ENCODE results near the gene ZCWPW1.

The ZCWPW1 gene, protein sequence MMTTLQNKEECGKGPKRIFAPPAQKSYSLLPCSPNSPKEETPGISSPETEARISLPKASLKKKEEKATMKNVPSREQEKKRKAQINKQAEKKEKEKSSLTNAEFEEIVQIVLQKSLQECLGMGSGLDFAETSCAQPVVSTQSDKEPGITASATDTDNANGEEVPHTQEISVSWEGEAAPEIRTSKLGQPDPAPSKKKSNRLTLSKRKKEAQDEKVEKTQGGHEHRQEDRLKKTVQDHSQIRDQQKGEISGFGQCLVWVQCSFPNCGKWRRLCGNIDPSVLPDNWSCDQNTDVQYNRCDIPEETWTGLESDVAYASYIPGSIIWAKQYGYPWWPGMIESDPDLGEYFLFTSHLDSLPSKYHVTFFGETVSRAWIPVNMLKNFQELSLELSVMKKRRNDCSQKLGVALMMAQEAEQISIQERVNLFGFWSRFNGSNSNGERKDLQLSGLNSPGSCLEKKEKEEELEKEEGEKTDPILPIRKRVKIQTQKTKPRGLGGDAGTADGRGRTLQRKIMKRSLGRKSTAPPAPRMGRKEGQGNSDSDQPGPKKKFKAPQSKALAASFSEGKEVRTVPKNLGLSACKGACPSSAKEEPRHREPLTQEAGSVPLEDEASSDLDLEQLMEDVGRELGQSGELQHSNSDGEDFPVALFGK

DNA sequence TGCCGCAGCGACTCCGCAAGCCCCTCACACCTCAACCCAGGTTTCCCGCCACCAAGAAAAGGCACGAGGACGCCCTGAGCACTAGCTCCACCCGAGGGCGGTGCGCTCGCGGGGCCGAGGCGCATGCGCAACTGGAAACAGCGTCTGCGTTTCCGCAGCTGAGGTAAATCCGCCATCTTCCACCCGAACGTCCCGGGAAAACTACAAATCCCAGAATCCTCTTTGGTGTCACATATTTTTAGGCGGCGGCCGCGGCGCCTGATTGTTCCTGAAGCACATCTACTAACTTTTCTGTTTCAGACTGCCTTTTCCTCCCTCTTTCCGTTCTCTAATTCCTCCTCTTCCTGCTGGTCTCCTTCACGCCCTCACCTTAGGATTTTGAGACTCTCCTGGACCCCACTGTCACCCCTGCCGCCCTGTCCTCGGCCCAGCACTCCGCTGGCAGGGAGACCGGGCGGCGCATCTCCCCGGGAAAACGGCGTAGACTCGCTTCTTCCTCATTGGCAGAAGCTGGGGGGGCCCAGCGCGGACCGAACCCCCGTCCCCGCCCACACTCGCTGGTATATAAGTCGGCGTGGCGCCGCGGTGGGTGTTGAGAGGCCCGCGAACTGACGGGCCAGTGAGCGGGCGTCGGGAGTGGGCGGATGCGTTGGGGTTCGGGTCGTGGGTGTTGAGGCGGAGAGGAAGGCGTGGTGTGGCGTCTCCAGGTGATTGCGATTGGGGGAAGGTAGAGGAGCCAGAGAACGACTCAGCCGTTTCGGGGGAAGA is at the start of gene ZCWPW1:
Gene ZCWPW1 (minus strand): TSS at position 505 of the 768 bp plus-strand sequence. CDS start 8,054 bp downstream, outside the sequence.
- Mint-ChIP-seq H3K36me3 (ENCODE audit: low read depth) (peaks cover 25% of the 10 kb centered on the region), H3K4me3 (peak within 1 kb of the TSS; percentile 96), H3K9me3 (peaks cover 4% of the 10 kb centered on the region), H3K27me3 (ENCODE audit: low read depth) (peaks cover 26% of the 10 kb centered on the region), H3K27ac (peak within 1 kb of the TSS; percentile 100), H3K4me1 (ENCODE audit: low read depth) (peaks cover 24% of the 10 kb centered on the region)
- DNase-seq (ENCODE audit: low spot score) = peak; percentile 95

DNA sequence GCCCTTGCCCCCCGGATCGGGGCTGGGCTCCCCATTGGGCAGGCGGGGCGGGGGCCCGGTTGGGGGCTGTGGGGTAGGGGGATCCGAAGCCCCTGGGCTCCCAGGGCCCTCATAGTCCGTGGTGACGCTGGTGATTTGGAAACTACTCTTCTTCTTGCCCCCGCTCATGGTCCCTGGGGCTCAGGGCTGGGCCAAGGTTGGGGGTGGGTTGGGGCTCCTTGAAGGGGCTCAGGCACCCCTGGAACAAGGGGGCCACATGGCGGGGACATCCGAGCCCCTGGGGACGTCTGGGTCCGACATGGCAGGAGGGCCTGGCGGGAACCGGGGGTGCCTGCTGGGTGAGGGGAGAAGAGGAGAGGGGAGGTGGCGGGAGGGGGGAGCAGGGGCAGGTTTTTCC is 49.4 kb upstream of the ZCWPW1 start:
- peaks cover 29% of the 10 kb centered on the region for H3K4me1 Mint-ChIP-seq (ENCODE audit: low read depth)
- H3K9me3 Mint-ChIP-seq = no peaks in the 10 kb centered on the region
- no peaks in the 10 kb centered on the region for H3K27me3 Mint-ChIP-seq (ENCODE audit: low read depth)
- peak overlapping the region; percentile 94 for H3K27ac Mint-ChIP-seq
- H3K36me3 Mint-ChIP-seq (ENCODE audit: low read depth) = peaks cover 31% of the 10 kb centered on the region
- peak overlapping the region; percentile 98 for H3K4me3 Mint-ChIP-seq
- DNase-seq (ENCODE audit: low spot score) = peak; percentile 17

DNA sequence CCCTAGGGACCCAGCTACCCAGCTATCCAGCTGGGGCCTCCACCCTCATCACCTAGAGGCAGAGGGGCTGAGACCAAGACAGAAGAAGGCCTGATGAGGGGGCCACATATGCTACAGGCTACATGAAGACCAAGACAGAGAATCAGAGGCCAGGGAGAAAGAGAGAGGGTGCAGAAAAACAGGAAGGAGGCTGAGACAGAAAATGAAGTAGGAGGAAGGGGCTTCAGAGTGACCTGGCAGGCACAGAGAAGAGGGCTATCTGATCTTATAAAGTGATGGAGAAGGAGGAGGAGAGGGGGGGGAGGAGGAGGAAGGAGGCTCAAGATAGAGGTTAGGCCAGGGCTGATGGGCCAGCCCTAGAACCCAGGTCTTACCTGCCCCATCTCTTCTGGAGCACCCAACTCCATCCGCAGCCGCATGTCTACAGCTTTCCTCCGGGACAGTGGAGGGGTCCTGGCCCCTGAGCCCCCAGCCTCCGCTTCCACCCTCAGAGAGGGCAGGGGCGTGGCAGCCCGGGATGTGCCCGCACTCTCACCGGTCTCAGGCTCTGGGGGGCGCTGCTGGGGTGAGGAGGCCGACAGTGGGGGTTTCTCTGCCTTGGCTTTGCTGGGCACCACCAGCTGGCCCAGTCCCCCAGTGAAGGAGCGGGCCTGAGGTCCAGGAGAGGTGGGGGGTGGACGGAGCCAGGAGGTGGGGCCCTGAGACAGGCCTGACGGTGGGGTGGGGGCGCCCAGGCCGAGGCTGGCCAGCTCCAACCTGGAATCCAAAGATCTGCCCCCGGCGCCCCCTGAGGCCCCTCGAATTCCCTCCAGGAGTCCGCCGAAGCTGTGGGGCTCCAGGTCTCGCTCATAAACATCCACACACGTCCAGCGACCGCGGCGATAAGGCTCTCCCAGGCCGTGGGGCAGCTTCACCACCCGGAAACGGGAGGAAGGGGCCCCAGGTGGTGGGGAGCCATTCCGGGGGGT is 48.7 kb upstream of the ZCWPW1 start:
- Mint-ChIP-seq H3K36me3 (ENCODE audit: low read depth) (peaks cover 31% of the 10 kb centered on the region), H3K9me3 (no peaks in the 10 kb centered on the region), H3K27me3 (ENCODE audit: low read depth) (no peaks in the 10 kb centered on the region), H3K27ac (peak overlapping the region; percentile 86), H3K4me3 (peak overlapping the region; percentile 98), H3K4me1 (ENCODE audit: low read depth) (peaks cover 24% of the 10 kb centered on the region)
- peak; percentile 40 for DNase-seq (ENCODE audit: low spot score)

DNA sequence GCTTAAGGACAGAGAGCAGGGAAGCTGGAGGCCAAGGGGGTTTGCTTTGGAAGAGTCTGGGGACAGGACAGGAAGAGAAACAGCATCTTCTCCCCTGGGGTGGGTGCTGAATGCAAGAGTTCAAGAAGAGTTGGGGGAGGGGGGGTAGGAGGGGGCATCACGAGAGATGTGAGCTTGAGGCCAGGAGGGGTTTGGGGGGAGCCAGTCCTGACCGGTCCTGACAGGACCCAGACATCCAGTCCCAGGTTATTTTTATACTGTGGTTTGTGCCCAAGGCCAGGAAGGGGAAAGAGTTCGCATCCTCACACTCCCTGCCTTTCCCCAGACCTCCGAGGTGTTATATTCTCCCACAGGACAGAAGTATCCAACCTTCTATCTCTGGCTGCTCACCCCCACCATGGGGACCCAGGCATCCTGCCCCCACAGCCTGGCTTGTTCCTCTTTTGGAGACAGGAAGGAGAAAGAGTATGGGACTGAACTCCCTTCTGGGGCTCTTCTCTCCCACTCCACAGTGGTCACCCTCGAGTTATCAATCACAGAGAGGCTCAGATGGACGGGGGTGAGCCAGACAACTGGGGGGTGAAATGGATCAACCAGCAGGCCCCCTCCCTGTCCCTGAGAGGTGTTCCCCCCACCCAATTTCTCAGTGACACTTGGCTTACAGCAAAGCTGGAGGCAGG is 47.7 kb upstream of the ZCWPW1 start:
- peaks cover 23% of the 10 kb centered on the region for H3K4me1 Mint-ChIP-seq (ENCODE audit: low read depth)
- peak overlapping the region; percentile 64 for H3K27ac Mint-ChIP-seq
- H3K9me3 Mint-ChIP-seq = no peaks in the 10 kb centered on the region
- peak overlapping the region; percentile 98 for H3K4me3 Mint-ChIP-seq
- peaks cover 33% of the 10 kb centered on the region for H3K36me3 Mint-ChIP-seq (ENCODE audit: low read depth)
- no peak for DNase-seq (ENCODE audit: low spot score)
- no peaks in the 10 kb centered on the region for H3K27me3 Mint-ChIP-seq (ENCODE audit: low read depth)

DNA sequence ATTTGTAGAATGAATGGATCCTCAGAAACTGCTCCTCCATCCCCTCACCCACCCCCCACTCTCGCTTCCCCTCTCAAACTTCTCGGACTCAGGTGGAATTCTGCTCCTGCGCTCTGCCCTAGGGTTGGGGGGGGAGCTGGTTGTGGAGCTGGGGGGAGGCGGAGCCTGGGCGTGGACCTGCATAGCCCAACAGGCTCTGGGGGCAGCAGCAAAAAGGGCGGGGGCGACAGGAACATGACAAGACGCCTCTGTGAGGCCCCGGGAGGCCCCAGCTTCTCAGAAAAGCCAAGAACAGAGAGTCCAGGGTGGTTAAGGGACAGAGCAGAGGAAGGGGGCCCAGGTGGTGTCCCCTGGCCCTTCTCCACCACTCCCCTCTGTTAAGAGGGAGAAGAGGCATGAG is 47.0 kb upstream of the ZCWPW1 start:
- no peak for DNase-seq (ENCODE audit: low spot score)
- Mint-ChIP-seq H3K27me3 (ENCODE audit: low read depth) (no peaks in the 10 kb centered on the region), H3K36me3 (ENCODE audit: low read depth) (peaks cover 36% of the 10 kb centered on the region), H3K27ac (peak overlapping the region; percentile 64), H3K4me1 (ENCODE audit: low read depth) (peaks cover 23% of the 10 kb centered on the region), H3K9me3 (no peaks in the 10 kb centered on the region), H3K4me3 (peak overlapping the region; percentile 98)

DNA sequence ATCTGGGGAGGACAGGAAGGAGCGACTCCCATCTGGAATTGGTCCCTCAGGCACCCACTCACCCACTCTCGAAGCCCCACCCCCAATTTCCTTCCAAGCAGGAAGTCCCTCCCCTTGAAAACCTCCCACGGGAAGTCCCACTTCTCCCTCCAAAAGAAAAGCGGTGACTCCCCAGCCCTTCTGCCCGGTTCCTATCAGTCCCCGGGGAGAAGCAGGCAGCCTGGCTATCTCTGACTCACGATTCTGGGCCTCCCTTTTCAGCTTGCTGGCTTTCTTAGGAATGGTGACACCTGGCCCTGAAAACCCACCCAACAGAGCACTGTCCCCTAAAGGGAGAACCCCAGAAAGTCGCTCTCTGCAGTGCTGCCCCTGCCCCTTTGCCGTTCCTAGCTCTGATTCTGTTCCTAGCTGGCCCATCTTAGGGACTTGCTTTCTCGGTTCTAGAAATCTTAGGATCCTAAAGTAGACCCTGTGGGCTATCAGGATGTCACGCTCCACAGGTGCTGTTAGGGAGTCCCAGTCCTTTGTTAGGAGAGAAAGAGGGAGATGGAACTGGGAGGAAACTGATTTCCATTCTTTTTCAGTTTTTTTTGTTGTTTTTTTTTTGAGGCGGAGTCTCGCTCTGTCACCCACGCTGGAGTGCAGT is 44.5 kb upstream of the ZCWPW1 start:
- Mint-ChIP-seq H3K27me3 (ENCODE audit: low read depth) (no peaks in the 10 kb centered on the region), H3K27ac (no peak overlapping the region), H3K9me3 (no peaks in the 10 kb centered on the region), H3K4me1 (ENCODE audit: low read depth) (peaks cover 21% of the 10 kb centered on the region), H3K4me3 (no peak overlapping the region), H3K36me3 (ENCODE audit: low read depth) (peaks cover 36% of the 10 kb centered on the region)
- no peak for DNase-seq (ENCODE audit: low spot score)

DNA sequence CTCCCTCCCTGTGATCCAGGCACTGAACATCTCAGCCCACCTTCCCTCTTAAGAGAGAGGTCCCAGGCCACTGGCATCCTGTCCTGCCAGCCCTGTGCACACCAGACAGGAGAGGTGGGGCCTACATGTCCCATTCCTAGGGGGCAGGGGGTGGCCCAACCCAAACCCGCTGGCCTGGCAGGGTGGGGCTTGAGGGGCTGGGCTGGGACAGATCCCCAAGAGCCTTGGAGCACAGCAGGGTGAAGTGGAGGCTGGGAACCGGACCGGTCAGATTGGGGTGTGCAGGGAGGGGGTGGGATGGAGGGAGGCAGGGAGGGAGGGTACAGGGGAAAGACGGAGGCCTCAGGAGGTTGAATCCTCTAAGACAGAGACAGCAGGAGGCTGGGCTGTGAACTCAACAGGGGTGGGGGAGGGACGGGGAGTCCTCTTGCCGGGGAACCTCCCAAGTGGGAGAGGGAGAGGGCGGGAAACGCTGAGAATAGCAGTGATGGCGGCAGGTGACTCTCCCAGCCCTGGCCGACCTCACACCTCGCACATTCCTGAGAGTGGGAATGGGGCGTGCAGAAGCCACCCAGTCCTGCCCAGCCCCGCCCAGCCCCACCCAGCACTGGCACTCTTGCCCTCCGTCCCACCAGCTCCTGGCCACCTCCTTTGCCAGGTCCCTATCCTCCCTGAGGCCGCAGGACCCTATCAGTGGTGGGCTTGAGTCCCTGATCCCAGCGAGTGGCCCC is 43.8 kb upstream of the ZCWPW1 start:
- H3K9me3 Mint-ChIP-seq = no peaks in the 10 kb centered on the region
- no peak overlapping the region for H3K27ac Mint-ChIP-seq
- no peaks in the 10 kb centered on the region for H3K27me3 Mint-ChIP-seq (ENCODE audit: low read depth)
- H3K36me3 Mint-ChIP-seq (ENCODE audit: low read depth) = peaks cover 38% of the 10 kb centered on the region
- no peak overlapping the region for H3K4me3 Mint-ChIP-seq
- no peak for DNase-seq (ENCODE audit: low spot score)
- H3K4me1 Mint-ChIP-seq (ENCODE audit: low read depth) = peaks cover 21% of the 10 kb centered on the region

DNA sequence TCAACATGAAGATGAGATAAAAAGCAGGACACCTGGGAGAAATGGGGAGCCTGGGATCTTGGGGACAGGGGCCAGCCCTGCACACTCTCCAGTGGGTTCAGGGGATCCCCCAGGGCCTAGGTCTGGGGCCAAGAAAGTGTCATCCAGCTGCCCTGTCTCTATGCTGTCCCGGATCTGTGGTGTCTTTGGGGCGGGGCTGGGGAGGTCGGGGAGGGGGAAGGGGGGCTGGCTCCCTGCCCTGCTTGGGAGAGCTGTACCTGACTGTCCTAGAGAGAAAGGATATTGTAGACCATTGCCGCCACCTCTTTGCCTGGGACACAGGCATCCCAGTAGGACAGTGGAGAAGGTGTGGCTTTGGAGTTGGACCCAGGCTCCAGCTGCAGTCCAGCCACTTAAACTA is 42.5 kb upstream of the ZCWPW1 start:
- Mint-ChIP-seq H3K4me1 (ENCODE audit: low read depth) (peaks cover 16% of the 10 kb centered on the region), H3K9me3 (no peaks in the 10 kb centered on the region), H3K4me3 (no peak overlapping the region), H3K36me3 (ENCODE audit: low read depth) (peaks cover 36% of the 10 kb centered on the region), H3K27ac (no peak overlapping the region), H3K27me3 (ENCODE audit: low read depth) (no peaks in the 10 kb centered on the region)
- DNase-seq (ENCODE audit: low spot score) = no peak

DNA sequence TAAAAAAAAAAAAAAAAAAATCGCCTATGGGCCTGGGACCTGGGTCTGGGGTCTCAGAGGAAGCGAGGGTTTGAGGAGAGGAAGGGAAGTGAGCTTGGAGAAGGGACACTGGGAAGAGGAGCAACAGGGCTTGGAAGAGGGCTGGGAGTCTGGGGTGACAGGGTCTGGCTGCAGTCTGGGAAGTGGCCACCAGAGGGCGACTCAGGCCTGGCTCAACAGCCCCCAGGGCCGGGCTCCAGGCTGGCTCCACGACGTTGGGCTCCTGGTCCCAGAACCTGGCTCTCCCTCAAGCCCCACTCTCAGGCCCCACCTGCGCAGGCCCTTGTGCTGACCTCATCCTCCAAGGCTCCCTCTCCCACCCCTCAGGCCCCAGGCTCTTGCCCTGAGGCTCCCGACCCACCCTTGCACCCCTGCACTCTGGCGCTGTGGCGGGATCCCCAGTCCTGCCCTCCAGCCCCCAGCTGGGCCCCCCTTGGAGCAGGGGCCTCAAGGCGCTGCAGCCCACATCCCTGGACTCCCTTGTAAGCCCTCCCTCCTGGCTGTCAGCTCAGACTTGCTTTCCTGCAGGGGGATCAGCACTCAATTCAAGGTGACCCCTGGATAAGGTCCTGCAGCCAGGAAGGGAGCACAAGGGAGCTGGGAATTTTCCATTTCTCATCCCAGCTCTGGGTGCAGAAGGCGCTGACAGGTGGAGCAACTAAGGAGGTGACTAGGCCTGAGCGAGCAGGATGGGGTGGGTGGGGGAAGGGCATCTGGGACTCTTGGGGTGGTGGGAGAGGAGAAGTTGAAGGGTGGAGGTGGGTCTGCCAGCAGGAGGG is 40.9 kb upstream of the ZCWPW1 start:
- H3K36me3 Mint-ChIP-seq (ENCODE audit: low read depth) = peaks cover 33% of the 10 kb centered on the region
- no peak overlapping the region for H3K4me3 Mint-ChIP-seq
- no peak overlapping the region for H3K27ac Mint-ChIP-seq
- no peaks in the 10 kb centered on the region for H3K9me3 Mint-ChIP-seq
- H3K4me1 Mint-ChIP-seq (ENCODE audit: low read depth) = peaks cover 8% of the 10 kb centered on the region
- H3K27me3 Mint-ChIP-seq (ENCODE audit: low read depth) = no peaks in the 10 kb centered on the region
- DNase-seq (ENCODE audit: low spot score) = peak; percentile 65

DNA sequence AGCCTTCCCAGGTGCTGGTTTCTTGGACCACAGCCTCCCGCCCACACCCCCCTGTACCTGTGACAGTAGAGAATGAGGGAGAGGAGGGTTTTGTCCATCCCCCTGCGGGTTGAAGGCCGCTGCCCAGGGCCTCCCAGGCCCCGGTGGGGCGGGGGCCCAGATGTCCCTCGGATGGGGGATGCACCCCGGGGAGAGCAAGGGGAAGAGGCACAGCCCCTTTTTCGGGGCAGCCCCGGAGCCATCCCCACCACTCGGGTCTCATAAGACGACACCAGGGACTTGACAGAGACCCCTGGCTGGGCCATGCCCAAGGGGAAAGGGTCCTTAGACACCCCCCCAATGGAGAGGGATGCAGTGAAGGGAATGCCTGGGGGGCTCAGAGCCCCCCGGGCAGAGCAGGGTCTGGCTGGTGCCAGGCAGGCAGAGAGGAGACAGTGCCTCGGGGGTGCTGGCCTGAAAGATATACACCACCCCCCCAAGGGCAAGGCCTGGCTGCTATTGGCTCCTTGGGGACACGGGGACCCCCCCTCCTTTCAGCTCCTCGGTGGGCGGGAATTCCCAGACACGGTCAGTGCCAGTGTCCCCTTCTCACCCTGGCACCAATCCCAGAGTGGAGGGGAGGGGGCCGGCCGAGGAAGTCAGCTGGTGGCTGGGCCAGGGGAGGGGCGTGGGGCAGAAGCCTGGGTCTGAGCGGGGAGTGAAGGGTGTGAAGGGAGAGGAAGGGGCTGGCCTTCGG is 39.3 kb upstream of the ZCWPW1 start:
- H3K9me3 Mint-ChIP-seq = no peaks in the 10 kb centered on the region
- peaks cover under 1% of the 10 kb centered on the region for H3K4me1 Mint-ChIP-seq (ENCODE audit: low read depth)
- no peak for DNase-seq (ENCODE audit: low spot score)
- H3K27me3 Mint-ChIP-seq (ENCODE audit: low read depth) = no peaks in the 10 kb centered on the region
- H3K27ac Mint-ChIP-seq = no peak overlapping the region
- peaks cover 27% of the 10 kb centered on the region for H3K36me3 Mint-ChIP-seq (ENCODE audit: low read depth)
- no peak overlapping the region for H3K4me3 Mint-ChIP-seq

Measured in T-helper 2 cell treated with Interferon-gamma antibody and Interleukin-4, amounts not matched to agents 5 μg/mL and 100 μg/mL, for 36 hours (primary cell).